Naive thymus-derived CD4-positive, alpha-beta T cell (primary cell): Measurements from ENCODE around the gene FAM3B. TPM values are rescaled to one million over a fixed set of nuclear protein-coding genes. Genes with fewer than 3 reads are reported as not detected.

Experiments used
- ATAC-seq: fragments of 150-1000 bp; cut with Tn5 transposase; 2 replicates; pipeline ENCODE4 v1.10.0; 2021; ENCODE audit warnings: mild to moderate bottlenecking, moderate library complexity
- CTCF ChIA-PET: fragments of 350-600 bp; sonication (Branson Sonifier 250); formaldehyde crosslinking; loops from one replicate; lab custom pipeline; 2021; ENCODE audit warnings: antibody characterized with exemption; lab: Charles Lee
- POLR2A ChIA-PET: fragments of 350-600 bp; sonication (Branson Sonifier 250); formaldehyde crosslinking; loops from one replicate; lab custom pipeline; 2021; ENCODE audit warnings: antibody characterized with exemption, inconsistent platforms; lab: Charles Lee
- DNase-seq, 9 donors: peaks; one replicate each; pipeline versions ENCODE4 v3.0.0 to v3.0.0-alpha.2; 2020 to 2022; ENCODE audit warnings: mixed read lengths in 1 of 9
- H3K27ac ChIP-seq: one replicate; pipeline ENCODE4 v1.7.0; 2013; ENCODE audit warnings: mild to moderate bottlenecking, low read depth, low read length, moderate library complexity
- H3K27me3 ChIP-seq, 2 donors: one replicate each; pipeline ENCODE4 v1.7.0; 2013; ENCODE audit warnings: low read length in 2 of 2, mild to moderate bottlenecking in 2 of 2, moderate library complexity in 2 of 2; ENCODE audit not compliant: control insufficient read depth in 2 of 2, insufficient read depth in 2 of 2
- H3K36me3 ChIP-seq, 3 experiments: 1 replicate in 2 of 3; 2 replicates in 1 of 3; pipeline ENCODE4 v1.7.0; 2013; ENCODE audit warnings: low read length in 3 of 3, mild to moderate bottlenecking in 3 of 3, moderate library complexity in 1 of 3; ENCODE audit not compliant: insufficient read depth in 3 of 3, control insufficient read depth in 2 of 3
- H3K4me1 ChIP-seq, 2 donors: one replicate each; pipeline ENCODE4 v1.7.0; 2013; ENCODE audit warnings: low read length in 2 of 2, mild to moderate bottlenecking in 2 of 2, moderate library complexity in 1 of 2; ENCODE audit not compliant: control insufficient read depth in 2 of 2, insufficient read depth in 2 of 2
- H3K4me3 ChIP-seq: 2 replicates; pipeline ENCODE4 v1.7.0; 2013; ENCODE audit warnings: mild to moderate bottlenecking, low read length
- H3K9me3 ChIP-seq, 3 experiments: 1 replicate in 2 of 3; 2 replicates in 1 of 3; pipeline ENCODE4 v1.7.0; 2013; ENCODE audit warnings: low read length in 3 of 3; ENCODE audit not compliant: control insufficient read depth in 2 of 3
- H3K27ac Mint-ChIP-seq, 9 donors: one replicate each; pipeline ENCODE4 v1.8.0; 2020 to 2022; ENCODE audit warnings: mixed read lengths in 9 of 9, mild to moderate bottlenecking in 8 of 9, moderate library complexity in 5 of 9, inconsistent platforms in 2 of 9
- H3K27me3 Mint-ChIP-seq, 5 donors: one replicate each; pipeline ENCODE4 v1.8.0; 2021 to 2022; ENCODE audit warnings: mixed read lengths in 5 of 5, mild to moderate bottlenecking in 1 of 5
- H3K36me3 Mint-ChIP-seq, 5 donors: one replicate each; pipeline ENCODE4 v1.8.0; 2020 to 2022; ENCODE audit warnings: mixed read lengths in 5 of 5, mild to moderate bottlenecking in 3 of 5, inconsistent platforms in 1 of 5
- H3K4me1 Mint-ChIP-seq, 7 donors: one replicate each; pipeline ENCODE4 v1.8.0; 2020 to 2022; ENCODE audit warnings: mixed read lengths in 7 of 7, mild to moderate bottlenecking in 3 of 7, inconsistent platforms in 1 of 7
- H3K4me3 Mint-ChIP-seq, 10 donors: one replicate each; pipeline ENCODE4 v1.8.0; 2020 to 2022; ENCODE audit warnings: mild to moderate bottlenecking in 10 of 10, mixed read lengths in 10 of 10, moderate library complexity in 6 of 10, inconsistent platforms in 2 of 10
- H3K9me3 Mint-ChIP-seq, 11 donors: one replicate each; pipeline ENCODE4 v1.8.0; 2020 to 2022; ENCODE audit warnings: mixed read lengths in 11 of 11, mild to moderate bottlenecking in 4 of 11, inconsistent platforms in 1 of 11, moderate library complexity in 1 of 11
- intact Hi-C, 2 donors: fragments of 100-400 bp; cut with micrococcal nuclease; formaldehyde crosslinking; loops; one replicate each; pipeline ENCODE4 v1.15.1; 2023
- polyA plus RNA-seq, 2 donors: library from polyadenylated mRNA; unstranded; fragments of 300-500 nt; fragmentation: Illumina TruSeq; gene quantifications; one replicate each; pipeline ENCODE4 v1.2.3, GENCODE V29; 2021
- total RNA-seq, 6 experiments: library from RNA in 5 of 6; stranded (reverse) in 5 of 6; gene quantifications; 1 replicate in 5 of 6; 2 replicates in 1 of 6; pipeline ENCODE4 v1.2.3 and lab custom pipeline; 2021 to 2026

Gene FAM3B
- total and polyA plus RNA-seq, 7 experiments from 2014 or later: not detected

GRCh38 chr21:41317458-41317857 is 857 bp downstream of the FAM3B start:
- peaks cover 29 to 63% (median 46%) of the 10 kb centered on the region in 5 donors for H3K27me3 Mint-ChIP-seq
- no peak overlapping the region for H3K27ac Mint-ChIP-seq
- no peak for DNase-seq
- no peaks in the 10 kb centered on the region for H3K9me3 Mint-ChIP-seq
- H3K36me3 Mint-ChIP-seq: no peaks in the 10 kb centered on the region
- peaks cover 0 to 36% (median 13%) of the 10 kb centered on the region in 7 donors for H3K4me1 Mint-ChIP-seq
- H3K4me3 Mint-ChIP-seq: peak overlapping the region in 9 of 10 donors; percentile 21 to 79 (median 62)
- Histone ChIP-seq H3K4me1 (peaks cover 0 to 8% of the 10 kb centered on the region in 2 donors), H3K4me3 (no peak overlapping the region), H3K36me3 (no peaks in the 10 kb centered on the region), H3K27me3 (no peaks in the 10 kb centered on the region), H3K9me3 (no peaks in the 10 kb centered on the region), H3K27ac (no peak overlapping the region)
- intact Hi-C loops: no loop called here
- CTCF ChIA-PET: interaction anchor here (1.1 kb wide), 1 partner anchor 9 kb away, joined by 4 read pairs; no protein-coding TSS in a partner anchor
- POLR2A ChIA-PET: no interaction called here
- no peak for ATAC-seq

GRCh38 chr21:41318218-41318617 is 1.6 kb downstream of the FAM3B start:
- Histone ChIP-seq H3K9me3 (no peaks in the 10 kb centered on the region), H3K27ac (no peak overlapping the region), H3K36me3 (no peaks in the 10 kb centered on the region), H3K4me3 (no peak overlapping the region), H3K4me1 (peaks cover 0 to 8% of the 10 kb centered on the region in 2 donors), H3K27me3 (no peaks in the 10 kb centered on the region)
- H3K4me1 Mint-ChIP-seq: peaks cover 0 to 36% (median 13%) of the 10 kb centered on the region in 7 donors
- DNase-seq (no peak), ATAC-seq (no peak)
- POLR2A ChIA-PET: interaction anchor here (0.5 kb wide), 1 partner anchor 104 kb away, joined by 4 read pairs; no protein-coding TSS in a partner anchor
- no peaks in the 10 kb centered on the region for H3K9me3 Mint-ChIP-seq
- peaks cover 29 to 59% (median 43%) of the 10 kb centered on the region in 5 donors for H3K27me3 Mint-ChIP-seq
- no peak overlapping the region for H3K27ac Mint-ChIP-seq
- H3K4me3 Mint-ChIP-seq: no peak overlapping the region
- CTCF ChIA-PET: interaction anchor here (1.0 to 1.1 kb wide), 2 partner anchors 8 to 35 kb away, joined by 3 to 4 read pairs; no protein-coding TSS in a partner anchor
- intact Hi-C loops: no loop called here
- no peaks in the 10 kb centered on the region for H3K36me3 Mint-ChIP-seq

- ATAC-seq: no peak
- DNase-seq: no peak
- Mint-ChIP-seq H3K4me3 (no peak overlapping the region), H3K27ac (no peak overlapping the region), H3K36me3 (no peaks in the 10 kb centered on the region), H3K27me3 (peaks cover 29 to 54% (median 41%) of the 10 kb centered on the region in 5 donors), H3K9me3 (no peaks in the 10 kb centered on the region), H3K4me1 (peaks cover 0 to 36% (median 13%) of the 10 kb centered on the region in 7 donors)
- H3K27ac ChIP-seq: no peak overlapping the region
- intact Hi-C loops: no loop called here
- H3K9me3 ChIP-seq: no peaks in the 10 kb centered on the region
- H3K4me3 ChIP-seq: no peak overlapping the region
- no peaks in the 10 kb centered on the region for H3K36me3 ChIP-seq
- H3K4me1 ChIP-seq: peaks cover 0 to 8% of the 10 kb centered on the region in 2 donors
- H3K27me3 ChIP-seq: no peaks in the 10 kb centered on the region
- POLR2A ChIA-PET: no interaction called here
- CTCF ChIA-PET: interaction anchor here (0.6 kb wide), 1 partner anchor 627 kb away, joined by 3 read pairs; no protein-coding TSS in a partner anchor
Measured at GRCh38 chr21:41319273-41319672, 2.7 kb downstream of the FAM3B start.

GRCh38 chr21:41321211-41321907 is 4.8 kb downstream of the FAM3B start:
- ATAC-seq: peak; percentile 73
- Histone ChIP-seq H3K4me3 (no peak overlapping the region), H3K36me3 (no peaks in the 10 kb centered on the region), H3K4me1 (peaks cover 0 to 8% of the 10 kb centered on the region in 2 donors), H3K27ac (no peak overlapping the region), H3K27me3 (no peaks in the 10 kb centered on the region), H3K9me3 (no peaks in the 10 kb centered on the region)
- H3K27me3 Mint-ChIP-seq: peaks cover 8 to 34% (median 20%) of the 10 kb centered on the region in 5 donors
- H3K9me3 Mint-ChIP-seq: no peaks in the 10 kb centered on the region
- no peaks in the 10 kb centered on the region for H3K36me3 Mint-ChIP-seq
- intact Hi-C loops: loop anchor here in 1 of 2 donors (1.0 kb wide), 1 partner anchor 41 kb away; the partner anchor contains the start of gene MX2
- DNase-seq: peak in 6 of 9 donors; percentile 10 to 37 (median 26)
- POLR2A ChIA-PET: no interaction called here
- peaks cover 0 to 18% (median 10%) of the 10 kb centered on the region in 7 donors for H3K4me1 Mint-ChIP-seq
- peak overlapping the region in 2 of 10 donors; percentile 12 to 35 for H3K4me3 Mint-ChIP-seq
- H3K27ac Mint-ChIP-seq: peak overlapping the region in 5 of 9 donors; percentile 5 to 60 (median 38)
- CTCF ChIA-PET: interaction anchor here (1.5 kb wide), 1 partner anchor 48 kb away, joined by 3 read pairs; no protein-coding TSS in a partner anchor

- Mint-ChIP-seq H3K4me3 (peak overlapping the region in 3 of 10 donors; percentile 9 to 20 (median 12)), H3K9me3 (no peaks in the 10 kb centered on the region), H3K36me3 (no peaks in the 10 kb centered on the region), H3K4me1 (peaks cover 0 to 18% (median 10%) of the 10 kb centered on the region in 7 donors), H3K27ac (peak overlapping the region in 3 of 9 donors; percentile 5 to 60 (median 21)), H3K27me3 (peaks cover 8 to 34% (median 20%) of the 10 kb centered on the region in 5 donors)
- Histone ChIP-seq H3K9me3 (no peaks in the 10 kb centered on the region), H3K4me3 (no peak overlapping the region), H3K4me1 (peaks cover 0 to 8% of the 10 kb centered on the region in 2 donors), H3K27ac (no peak overlapping the region), H3K27me3 (no peaks in the 10 kb centered on the region), H3K36me3 (no peaks in the 10 kb centered on the region)
- intact Hi-C loops: loop anchor here in 1 of 2 donors (1.0 kb wide), 1 partner anchor 40 kb away; the partner anchor contains the start of gene MX2
- CTCF ChIA-PET: interaction anchor here (1.5 kb wide), 1 partner anchor 47 kb away, joined by 3 read pairs; no protein-coding TSS in a partner anchor
- POLR2A ChIA-PET: no interaction called here
- DNase-seq (no peak), ATAC-seq (no peak)
Measured at GRCh38 chr21:41321908-41322495, 5.4 kb downstream of the FAM3B start.

DNA sequence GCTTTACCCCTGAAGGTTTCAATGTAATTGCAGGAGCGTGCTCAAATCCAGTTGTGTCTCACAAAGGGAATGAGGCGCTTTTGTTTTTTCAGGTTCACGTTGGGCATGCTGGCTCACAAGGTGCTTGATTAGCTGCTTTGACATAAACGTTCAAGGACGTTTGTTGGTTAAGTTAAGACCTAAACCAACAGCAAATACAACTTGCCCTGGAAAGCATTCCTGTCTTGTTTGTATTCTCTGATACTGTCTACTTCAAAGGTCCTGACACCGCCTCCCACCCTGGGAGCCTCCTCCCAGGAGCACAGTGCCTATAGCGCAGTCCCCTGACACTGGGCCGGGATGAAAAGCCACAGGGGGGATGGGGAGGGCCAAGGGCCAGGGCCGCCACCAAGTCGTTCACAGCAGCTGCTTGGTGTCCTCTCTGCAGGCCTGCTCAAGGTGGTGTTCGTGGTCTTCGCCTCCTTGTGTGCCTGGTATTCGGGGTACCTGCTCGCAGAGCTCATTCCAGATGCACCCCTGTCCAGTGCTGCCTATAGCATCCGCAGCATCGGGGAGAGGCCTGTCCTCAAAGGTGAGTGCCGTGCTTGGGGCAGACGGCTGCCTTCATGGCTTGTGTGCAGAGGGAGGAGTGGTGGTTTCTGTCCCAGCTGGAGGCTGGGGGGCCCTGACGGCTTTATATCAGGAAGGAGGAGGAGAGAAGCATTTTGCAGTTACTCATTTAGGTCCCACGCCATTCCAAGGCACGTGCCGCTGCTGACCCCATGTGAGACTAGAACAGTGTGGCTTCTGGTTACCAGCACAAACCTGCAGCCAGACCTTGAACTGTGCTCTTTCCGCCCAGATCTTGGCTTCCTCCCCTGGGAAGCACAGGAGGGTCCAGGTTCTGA is 6.1 kb downstream of the FAM3B start:
- H3K27ac Mint-ChIP-seq: no peak overlapping the region

More for the DNA sequence above, 6.1 kb downstream of the FAM3B start:
- POLR2A ChIA-PET: no interaction called here
- H3K4me3 Mint-ChIP-seq: no peak overlapping the region
- peaks cover 2 to 27% (median 14%) of the 10 kb centered on the region in 5 donors for H3K27me3 Mint-ChIP-seq
- H3K9me3 ChIP-seq: no peaks in the 10 kb centered on the region
- H3K27ac ChIP-seq: no peak overlapping the region
- DNase-seq: no peak
- H3K9me3 Mint-ChIP-seq: no peaks in the 10 kb centered on the region
- CTCF ChIA-PET: no interaction called here
- peaks cover 0 to 16% (median 5%) of the 10 kb centered on the region in 7 donors for H3K4me1 Mint-ChIP-seq
- intact Hi-C loops: no loop called here
- no peak overlapping the region for H3K4me3 ChIP-seq
- H3K36me3 ChIP-seq: no peaks in the 10 kb centered on the region
- no peaks in the 10 kb centered on the region for H3K27me3 ChIP-seq
- H3K36me3 Mint-ChIP-seq: no peaks in the 10 kb centered on the region
- no peak for ATAC-seq
- peaks cover 0 to 8% of the 10 kb centered on the region in 2 donors for H3K4me1 ChIP-seq
